Measurements from ENCODE around the gene DDX23. TPM values are rescaled to one million over a fixed set of nuclear protein-coding genes. Genes with fewer than 3 reads are reported as not detected.

DDX23 gene
- total RNA-seq, 2 experiments from 2014 or later = 69.4 to 76.5 TPM

DNA sequence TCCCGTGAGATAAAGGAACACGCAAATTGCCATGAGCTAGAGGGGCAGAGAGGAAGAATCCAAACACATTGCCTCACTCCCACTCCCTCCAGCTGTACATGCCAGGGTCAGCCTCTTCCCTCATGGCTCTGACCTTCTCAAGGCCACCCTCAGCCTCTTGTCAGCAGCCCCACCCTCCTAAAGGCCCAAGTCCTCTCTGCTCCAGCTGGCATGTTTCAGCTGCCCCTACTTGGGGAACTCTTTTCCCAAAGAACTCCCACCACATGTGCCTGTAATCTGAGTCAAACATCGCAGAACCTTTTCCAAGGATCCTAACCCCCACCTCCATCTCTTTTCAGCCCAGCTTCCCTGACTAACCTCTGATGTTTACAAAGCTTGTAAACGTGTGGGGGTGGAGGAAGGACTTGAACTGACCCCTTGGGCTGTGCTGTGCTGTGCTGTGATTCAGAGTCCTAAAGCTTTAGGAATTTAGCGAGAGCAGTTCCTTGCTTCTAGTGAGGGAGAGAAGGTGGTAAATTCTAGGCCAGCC is 41.0 kb downstream of the DDX23 start:
- DNase-seq = no peak
- no peaks in the 10 kb centered on the region for H3K36me3 ChIP-seq (ENCODE audit: insufficient read depth, low read length)
- ATAC-seq (ENCODE audit: poor library complexity) = no peak
- no peaks in the 10 kb centered on the region for H3K9me3 Mint-ChIP-seq
- no peaks in the 10 kb centered on the region for H3K27me3 Mint-ChIP-seq
- intact Hi-C loops (cut with DNase I, micrococcal nuclease) = no loop called here
- ChIA-PET CTCF (interaction anchor here (1.4 kb wide), 1 partner anchor 15 kb away, joined by 3 read pairs; no protein-coding TSS in a partner anchor), POLR2A (no interaction called here)
- no peak overlapping the region for H3K27ac Mint-ChIP-seq
- H3K27me3 ChIP-seq (ENCODE audit: control insufficient read depth in 1 of 2, insufficient read depth in 2 of 2, low read length in 2 of 2) = no peaks in the 10 kb centered on the region
- no peak overlapping the region for H3K4me3 Mint-ChIP-seq
- H3K4me3 ChIP-seq (ENCODE audit: low read length) = no peak overlapping the region
- no peaks in the 10 kb centered on the region for H3K9me3 ChIP-seq (ENCODE audit: control insufficient read depth in 1 of 2, insufficient read depth in 1 of 2, low read length in 2 of 2)
- H3K4me1 ChIP-seq (ENCODE audit: insufficient read depth, low read length) = peaks cover 22% of the 10 kb centered on the region
- no peaks in the 10 kb centered on the region for H3K36me3 Mint-ChIP-seq (ENCODE audit: low read depth)
- TF ChIP-seq, protein P1, sequence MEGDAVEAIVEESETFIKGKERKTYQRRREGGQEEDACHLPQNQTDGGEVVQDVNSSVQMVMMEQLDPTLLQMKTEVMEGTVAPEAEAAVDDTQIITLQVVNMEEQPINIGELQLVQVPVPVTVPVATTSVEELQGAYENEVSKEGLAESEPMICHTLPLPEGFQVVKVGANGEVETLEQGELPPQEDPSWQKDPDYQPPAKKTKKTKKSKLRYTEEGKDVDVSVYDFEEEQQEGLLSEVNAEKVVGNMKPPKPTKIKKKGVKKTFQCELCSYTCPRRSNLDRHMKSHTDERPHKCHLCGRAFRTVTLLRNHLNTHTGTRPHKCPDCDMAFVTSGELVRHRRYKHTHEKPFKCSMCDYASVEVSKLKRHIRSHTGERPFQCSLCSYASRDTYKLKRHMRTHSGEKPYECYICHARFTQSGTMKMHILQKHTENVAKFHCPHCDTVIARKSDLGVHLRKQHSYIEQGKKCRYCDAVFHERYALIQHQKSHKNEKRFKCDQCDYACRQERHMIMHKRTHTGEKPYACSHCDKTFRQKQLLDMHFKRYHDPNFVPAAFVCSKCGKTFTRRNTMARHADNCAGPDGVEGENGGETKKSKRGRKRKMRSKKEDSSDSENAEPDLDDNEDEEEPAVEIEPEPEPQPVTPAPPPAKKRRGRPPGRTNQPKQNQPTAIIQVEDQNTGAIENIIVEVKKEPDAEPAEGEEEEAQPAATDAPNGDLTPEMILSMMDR (IDR thresholded peaks at IDR 0.05) = no peak
- peaks cover 16% of the 10 kb centered on the region for H3K4me1 Mint-ChIP-seq (ENCODE audit: low read depth)
- no peak overlapping the region for H3K27ac ChIP-seq (ENCODE audit: low read depth in 1 of 2, low read length in 2 of 2)

GRCh38 chr12:48807981-48808380 is 44.0 kb downstream of the DDX23 start:
- H3K4me3 ChIP-seq (ENCODE audit: low read length) = no peak overlapping the region
- ChIA-PET CTCF (no interaction called here), POLR2A (no interaction called here)
- Mint-ChIP-seq H3K9me3 (no peaks in the 10 kb centered on the region), H3K4me3 (no peak overlapping the region), H3K4me1 (ENCODE audit: low read depth) (peaks cover 10% of the 10 kb centered on the region), H3K27me3 (no peaks in the 10 kb centered on the region), H3K36me3 (ENCODE audit: low read depth) (no peaks in the 10 kb centered on the region), H3K27ac (no peak overlapping the region)
- H3K36me3 ChIP-seq (ENCODE audit: insufficient read depth, low read length) = no peaks in the 10 kb centered on the region
- TF ChIP-seq, protein P1 (IDR thresholded peaks at IDR 0.05) = no peak
- DNase-seq = no peak
- H3K27ac ChIP-seq (ENCODE audit: low read depth in 1 of 2, low read length in 2 of 2) = no peak overlapping the region
- no peaks in the 10 kb centered on the region for H3K9me3 ChIP-seq (ENCODE audit: control insufficient read depth in 1 of 2, insufficient read depth in 1 of 2, low read length in 2 of 2)
- H3K27me3 ChIP-seq (ENCODE audit: control insufficient read depth in 1 of 2, insufficient read depth in 2 of 2, low read length in 2 of 2) = no peaks in the 10 kb centered on the region
- no peak for ATAC-seq (ENCODE audit: poor library complexity)
- no peaks in the 10 kb centered on the region for H3K4me1 ChIP-seq (ENCODE audit: insufficient read depth, low read length)
- intact Hi-C loops (cut with DNase I, micrococcal nuclease) = no loop called here

- Histone ChIP-seq H3K9me3 (ENCODE audit: control insufficient read depth in 1 of 2, insufficient read depth in 1 of 2, low read length in 2 of 2) (no peaks in the 10 kb centered on the region), H3K36me3 (ENCODE audit: insufficient read depth, low read length) (no peaks in the 10 kb centered on the region), H3K27me3 (ENCODE audit: control insufficient read depth in 1 of 2, insufficient read depth in 2 of 2, low read length in 2 of 2) (no peaks in the 10 kb centered on the region), H3K4me1 (ENCODE audit: insufficient read depth, low read length) (no peaks in the 10 kb centered on the region), H3K27ac (ENCODE audit: low read depth in 1 of 2, low read length in 2 of 2) (no peak overlapping the region), H3K4me3 (ENCODE audit: low read length) (no peak overlapping the region)
- ATAC-seq (ENCODE audit: poor library complexity) (no peak), DNase-seq (no peak)
- no peaks in the 10 kb centered on the region for H3K27me3 Mint-ChIP-seq
- H3K36me3 Mint-ChIP-seq (ENCODE audit: low read depth) = no peaks in the 10 kb centered on the region
- ChIA-PET POLR2A (no interaction called here), CTCF (no interaction called here)
- peaks cover 5% of the 10 kb centered on the region for H3K4me1 Mint-ChIP-seq (ENCODE audit: low read depth)
- intact Hi-C loops (cut with DNase I, micrococcal nuclease) = no loop called here
- TF ChIP-seq, protein P1 (IDR thresholded peaks at IDR 0.05) = no peak
- no peak overlapping the region for H3K4me3 Mint-ChIP-seq
- no peaks in the 10 kb centered on the region for H3K9me3 Mint-ChIP-seq
- no peak overlapping the region for H3K27ac Mint-ChIP-seq
Observed at GRCh38 chr12:48803675-48804074, 48.3 kb downstream of the DDX23 start.
